B cell (primary cell): ENCODE results near the gene TMEM128. TPM values are rescaled to one million over a fixed set of nuclear protein-coding genes. Genes with fewer than 3 reads are reported as not detected.

Experiments
- ATAC-seq: fragments of 200-7000 bp; cut with Tn5 transposase; one replicate; pipeline ENCODE4 v1.10.0; 2021; ENCODE audit warnings: low read depth, mild to moderate bottlenecking, moderate number of reproducible peaks, moderate library complexity
- CTCF ChIA-PET: fragments of 350-600 bp; sonication (Branson Sonifier 250); formaldehyde crosslinking; loops from one replicate; lab custom pipeline; 2021; ENCODE audit warnings: antibody characterized with exemption, inconsistent platforms; lab: Charles Lee
- POLR2A ChIA-PET: fragments of 350-600 bp; sonication (Branson Sonifier 250); formaldehyde crosslinking; loops from one replicate; lab custom pipeline; 2021; ENCODE audit warnings: antibody characterized with exemption; lab: Charles Lee
- DNase-seq: peaks from one replicate; pipeline ENCODE4 v3.0.0; 2013
- H2AFZ ChIP-seq: 2 replicates; pipeline ENCODE4 v1.6.1; 2012; ENCODE audit warnings: mild to moderate bottlenecking, low read depth, low read length; ENCODE audit not compliant: insufficient read depth, poor library complexity, severe bottlenecking
- H3K27ac ChIP-seq, 2 donors: 1 replicate in 1 of 2; 2 replicates in 1 of 2; pipeline ENCODE4 v1.5.1; 2012 to 2013; ENCODE audit warnings: low read length in 2 of 2, mild to moderate bottlenecking in 2 of 2, moderate library complexity in 1 of 2
- H3K27me3 ChIP-seq, 4 experiments: fragments of 200-600 bp in 1 of 4; sonication (generic) in 1 of 4; replicated peaks in 1 of 4; 1 replicate in 2 of 4; 2 replicates in 2 of 4; pipeline versions ENCODE4 v1.6.1 to v1.7.0; 2013 to 2016; ENCODE audit warnings: low read length in 3 of 4, mild to moderate bottlenecking in 2 of 4, mixed read lengths in 1 of 4, moderate library complexity in 1 of 4; ENCODE audit not compliant: insufficient read depth in 4 of 4, control insufficient read depth in 3 of 4; ENCODE audit errors: control extremely low read depth in 1 of 4
- H3K36me3 ChIP-seq, 2 experiments: replicated peaks in 1 of 2; 1 replicate in 1 of 2; 2 replicates in 1 of 2; pipeline versions ENCODE4 v1.6.1 to v1.7.1; 2013; ENCODE audit warnings: low read length in 1 of 2; ENCODE audit not compliant: insufficient read depth in 2 of 2, control insufficient read depth in 1 of 2; ENCODE audit errors: control extremely low read depth in 1 of 2, extremely low read depth in 1 of 2
- H3K4me1 ChIP-seq, 2 donors: fragments of 200-600 bp in 1 of 2; sonication (generic) in 1 of 2; 1 replicate in 1 of 2; 2 replicates in 1 of 2; pipeline versions ENCODE4 v1.5.1 to v1.6.1; 2013 to 2017; ENCODE audit warnings: low read length in 2 of 2; ENCODE audit not compliant: control insufficient read depth in 2 of 2, insufficient read depth in 2 of 2
- H3K4me2 ChIP-seq: replicated peaks from 2 replicates; pipeline ENCODE3; 2012; ENCODE audit warnings: mild to moderate bottlenecking, low read depth, low read length; ENCODE audit not compliant: poor library complexity, severe bottlenecking
- H3K4me3 ChIP-seq, 5 experiments: fragments of 200-600 bp in 1 of 5; sonication (generic) in 1 of 5; 1 replicate in 3 of 5; 2 replicates in 2 of 5; pipeline versions ENCODE4 v1.5.1 to v1.7.0; 2011 to 2016; ENCODE audit warnings: low read length in 4 of 5, mild to moderate bottlenecking in 4 of 5, low read depth in 2 of 5, control low read depth in 1 of 5, moderate library complexity in 1 of 5; ENCODE audit not compliant: insufficient read depth in 1 of 5; ENCODE audit errors: control extremely low read depth in 1 of 5, extremely low read depth in 1 of 5
- H3K79me2 ChIP-seq: fragments of 200-600 bp; sonication (generic); one replicate; pipeline ENCODE4 v1.6.0; 2016; ENCODE audit warnings: low read length; ENCODE audit not compliant: control insufficient read depth, insufficient read depth
- H3K9ac ChIP-seq: fragments of 200-600 bp; sonication (generic); 2 replicates; pipeline ENCODE4 v1.6.1; 2017; ENCODE audit warnings: mild to moderate bottlenecking, low read length, moderate library complexity
- H3K9me3 ChIP-seq, 3 donors: one replicate each; pipeline versions ENCODE4 v1.6.1 to v1.7.1; 2013; ENCODE audit warnings: low read length in 2 of 3; ENCODE audit not compliant: control insufficient read depth in 2 of 3, insufficient read depth in 1 of 3; ENCODE audit errors: control extremely low read depth in 1 of 3
- H4K20me1 ChIP-seq: 2 replicates; pipeline ENCODE4 v1.6.0; 2012; ENCODE audit warnings: mild to moderate bottlenecking, low read length; ENCODE audit not compliant: insufficient read depth, control insufficient read depth, poor library complexity, severe bottlenecking
- H3K27ac Mint-ChIP-seq: one replicate; pipeline ENCODE4 v1.8.0; 2021; ENCODE audit warnings: mixed read lengths
- H3K27me3 Mint-ChIP-seq: one replicate; pipeline ENCODE4 v1.8.0; 2021; ENCODE audit warnings: mixed read lengths
- H3K4me1 Mint-ChIP-seq: one replicate; pipeline ENCODE4 v1.8.0; 2021; ENCODE audit warnings: mixed read lengths
- H3K4me3 Mint-ChIP-seq: one replicate; pipeline ENCODE4 v1.8.0; 2021; ENCODE audit warnings: mixed read lengths
- H3K9me3 Mint-ChIP-seq: one replicate; pipeline ENCODE4 v1.8.0; 2022; ENCODE audit warnings: mixed read lengths; ENCODE audit not compliant: insufficient read depth
- CTCF ChIP-seq: fragments of 200-600 bp; IDR thresholded peaks from one replicate; pipeline ENCODE4 v1.8.0; 2022; ENCODE audit warnings: antibody characterized with exemption, mild to moderate bottlenecking
- EZH2 ChIP-seq: IDR thresholded peaks from 2 replicates; pipeline ENCODE4 v1.6.1; 2012; ENCODE audit warnings: borderline replicate concordance, low read depth, mild to moderate bottlenecking, moderate library complexity, low read length; ENCODE audit not compliant: insufficient read depth, poor library complexity, severe bottlenecking
- WGBS: methylation state at CpG from one replicate; pipeline ENCODE4 v1.1.5; 2013; ENCODE audit warnings: missing lambda C conversion rate; ENCODE audit not compliant: insufficient coverage; 5-methylcytosine and 5-hydroxymethylcytosine counted together
- intact Hi-C: fragments of 100-400 bp; cut with micrococcal nuclease; formaldehyde crosslinking; loops from one replicate; pipeline ENCODE4 v1.10.0; 2022
- polyA plus RNA-seq: library from polyadenylated mRNA; depleted of rRNA; stranded (reverse); fragments of >200 nt; gene quantifications from 2 replicates; pipeline ENCODE4 v1.2.3, GENCODE V29; 2012
- total RNA-seq, 2 donors: library from RNA; stranded (reverse); fragments of 120-200 nt in 1 of 2; gene quantifications; 1 replicate in 1 of 2; 2 replicates in 1 of 2; pipeline versions ENCODE4 v1.2.3 to v1.2.4, GENCODE V29; 2013 to 2022

TMEM128 gene
- total and polyA plus RNA-seq, 2 donors (not counting 1 experiment from before 2014, with no cell fraction given): 10.2 to 17.3 TPM

GRCh38 chr4:4289941-4290850 is 42.2 kb upstream of the TMEM128 start, which contains the start of the genes LYAR and ZBTB49:
Gene LYAR, minus strand, starts transcription at chr4:4290154. Its CDS starts 6,412 bp downstream, at chr4:4283742.
Gene ZBTB49, plus strand, starts transcription at chr4:4290251. Its CDS starts 9,695 bp downstream, at chr4:4299946.
- Mint-ChIP-seq H3K27me3 (no peaks in the 10 kb centered on the region), H3K4me1 (peaks cover 46% of the 10 kb centered on the region), H3K9me3 (no peaks in the 10 kb centered on the region), H3K27ac (peak within 1 kb of the TSS; percentile 92), H3K4me3 (peak within 1 kb of the TSS; percentile 98)
- intact Hi-C loops: loop anchor here (1.0 to 10.0 kb wide), 5 partner anchors 38 to 755 kb away; partner anchors contain the start of genes LRPAP1, STX18 and TMEM128
- Histone ChIP-seq H3K36me3 (peaks cover 0 to 9% of the 10 kb centered on the region in 2 experiments), H3K27ac (peak within 1 kb of the TSS; percentile 47 to 76), H3K79me2 (peaks cover 83% of the 10 kb centered on the region), H3K4me3 (peak within 1 kb of the TSS; percentile 63 to 88 (median 74)), H3K4me2 (peak within 1 kb of the TSS; percentile 88), H3K9me3 (peaks cover 0 to 3% (median 0%) of the 10 kb centered on the region in 3 donors), H2AFZ (peak within 1 kb of the TSS; percentile 93), H3K4me1 (peaks cover 19 to 22% of the 10 kb centered on the region in 2 donors), H3K9ac (peak within 1 kb of the TSS; percentile 90), H4K20me1 (peaks cover 20% of the 10 kb centered on the region), H3K27me3 (no peaks in the 10 kb centered on the region)
- no peak for TF ChIP-seq CTCF
- no peak for TF ChIP-seq EZH2
- under 1% methylated on average over 77 of the region's 77 CpGs for WGBS
- DNase-seq (peak; percentile 93), ATAC-seq (peak; percentile 92)
- CTCF ChIA-PET: interaction anchor here (1.1 kb wide), 1 partner anchor 30 kb away, joined by 5 read pairs; no protein-coding TSS in a partner anchor
- POLR2A ChIA-PET: interaction anchor here (1.2 to 1.5 kb wide), 2 partner anchors 42 to 252 kb away, joined by 3 to 7 read pairs; partner anchors contain the start of genes STX18 and TMEM128
